EL (cell line): ENCODE measurements around the gene GNA14.
"Not testable (repeated sequence)": the region's sequence is repeated elsewhere in the genome, so short reads cannot be mapped to it uniquely, and the experiment has no call there.

Experiments used
- DNase-seq: peaks from one replicate; pipeline ENCODE4 v3.0.0-alpha.2; 2016

The GNA14 gene

GRCh38 chr9:77648234-77649108 lies at the start of gene GNA14:
GNA14 (minus strand) TSS chr9:77648322; CDS start chr9:77647793, 529 bp downstream.
- peak; percentile 38 for DNase-seq

GRCh38 chr9:77697238-77697984 lies 49.3 kb upstream of the GNA14 start:
- DNase-seq = no peak

- not testable (repeated sequence) for DNase-seq
Observed at GRCh38 chr9:77690723-77691122, 42.6 kb upstream of the GNA14 start.

DNA sequence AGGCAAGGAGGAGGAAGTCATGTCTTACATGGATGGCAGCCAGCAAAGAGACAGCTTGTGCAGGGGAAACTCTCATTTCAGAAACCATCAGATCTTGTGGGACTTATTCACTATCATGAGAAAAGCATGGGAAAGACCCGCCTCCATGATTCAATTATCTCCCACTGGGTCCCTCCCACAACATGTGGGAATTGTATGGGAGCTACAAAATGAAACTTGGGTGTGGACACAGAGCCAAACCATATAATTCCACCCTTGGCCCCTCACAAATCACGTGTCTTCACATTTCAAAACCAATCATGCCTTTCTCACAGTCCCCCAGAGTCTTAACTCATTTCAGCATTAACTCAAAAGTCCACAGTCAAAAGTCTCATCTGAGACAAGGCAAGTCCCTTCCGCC lies 42.0 kb upstream of the GNA14 start:
- not testable (repeated sequence) for DNase-seq

DNA sequence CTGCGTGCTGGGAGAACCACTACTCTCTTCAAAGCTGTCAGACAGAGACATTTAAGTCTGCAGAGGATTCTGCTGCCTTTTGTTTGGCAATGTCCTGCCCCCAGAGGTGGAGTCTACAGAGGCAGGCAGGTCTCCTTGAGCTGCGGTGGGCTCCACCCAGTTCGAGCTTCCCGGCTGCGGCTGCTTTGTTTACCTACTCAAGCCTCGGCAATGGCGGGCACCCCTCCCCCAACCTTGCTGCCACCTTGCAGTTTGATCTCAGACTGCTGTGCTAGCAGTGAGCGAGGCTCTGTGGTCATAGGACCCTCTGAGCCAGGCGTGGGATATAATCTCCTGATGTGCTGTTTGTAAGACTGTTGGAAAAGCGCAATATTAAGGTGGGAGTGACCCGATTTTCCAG lies 39.6 kb upstream of the GNA14 start:
- not testable (repeated sequence) for DNase-seq

DNA sequence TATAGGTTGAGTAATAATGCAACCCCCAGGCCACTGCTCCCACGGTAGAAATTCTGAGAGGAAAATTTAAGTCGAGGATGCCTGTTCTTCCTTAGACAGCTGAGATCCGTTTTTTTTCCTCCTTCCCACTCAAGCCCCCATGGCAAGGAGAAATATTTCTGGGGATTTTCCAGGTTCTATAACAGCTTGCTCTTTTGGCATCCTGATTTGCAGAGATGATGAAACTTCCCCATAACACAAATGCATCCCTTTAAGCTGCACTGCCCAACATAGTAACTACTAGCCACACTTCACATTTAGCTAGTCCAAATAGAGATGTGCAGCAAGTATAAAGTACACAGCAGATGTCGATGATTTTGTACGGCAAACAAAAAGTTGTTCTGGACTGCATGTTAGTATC lies 32.5 kb upstream of the GNA14 start:
- DNase-seq = no peak

DNA sequence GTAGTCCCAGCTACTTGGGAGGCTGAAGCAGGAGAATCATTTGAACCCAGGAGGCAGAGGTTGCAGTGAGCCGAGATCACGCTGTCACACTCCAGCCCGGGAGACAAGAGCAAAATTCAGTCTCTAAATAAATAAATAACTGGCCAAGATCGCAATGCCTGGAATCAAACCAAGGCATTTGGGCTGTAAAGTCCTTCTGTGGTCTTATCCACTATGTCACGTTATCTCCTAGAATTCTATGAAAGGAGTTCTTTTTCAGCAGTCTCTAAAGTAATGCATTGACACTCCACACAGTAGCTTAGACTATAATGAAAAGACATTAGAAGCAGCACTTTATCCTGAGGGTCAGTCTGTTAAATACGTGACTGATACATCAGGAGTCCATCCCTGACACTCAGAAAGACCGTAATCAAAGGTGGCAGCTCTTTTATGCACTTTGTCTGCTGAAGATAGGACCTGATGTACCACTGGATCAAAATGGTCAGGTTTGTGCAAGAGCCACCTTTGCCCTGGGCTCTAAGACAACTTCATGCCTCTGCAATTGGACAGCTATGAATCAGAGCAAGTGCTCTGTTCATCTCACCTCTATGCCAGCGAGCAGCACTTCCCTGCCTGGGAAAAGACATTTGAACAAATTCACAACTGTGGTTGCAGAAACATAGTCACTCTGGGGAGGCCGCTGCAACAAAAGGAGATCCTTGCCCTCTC lies 31.7 kb upstream of the GNA14 start:
- DNase-seq = no peak

DNA sequence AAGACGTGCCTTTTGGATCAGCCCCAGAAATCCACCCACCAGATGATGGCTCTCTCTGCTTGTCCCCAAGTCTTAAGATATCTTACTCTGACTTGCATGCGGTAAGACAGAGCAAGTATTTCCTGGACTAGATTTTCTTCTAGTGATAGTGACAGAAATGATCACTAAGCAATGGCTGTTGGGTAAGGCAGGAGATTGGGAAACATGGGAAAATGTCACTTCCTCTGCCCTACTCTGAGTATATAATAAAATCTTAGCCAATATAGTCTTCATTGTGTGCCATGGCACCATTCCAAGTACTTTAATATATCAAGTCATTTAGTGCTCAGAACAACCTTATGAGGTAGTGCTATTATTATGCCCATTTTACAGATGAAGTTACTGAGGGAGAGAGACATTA lies 31.0 kb upstream of the GNA14 start:
- no peak for DNase-seq

GRCh38 chr9:77677957-77678535 lies 29.9 kb upstream of the GNA14 start:
- DNase-seq = no peak

- no peak for DNase-seq
Observed at GRCh38 chr9:77677397-77677796, 29.3 kb upstream of the GNA14 start.

DNA sequence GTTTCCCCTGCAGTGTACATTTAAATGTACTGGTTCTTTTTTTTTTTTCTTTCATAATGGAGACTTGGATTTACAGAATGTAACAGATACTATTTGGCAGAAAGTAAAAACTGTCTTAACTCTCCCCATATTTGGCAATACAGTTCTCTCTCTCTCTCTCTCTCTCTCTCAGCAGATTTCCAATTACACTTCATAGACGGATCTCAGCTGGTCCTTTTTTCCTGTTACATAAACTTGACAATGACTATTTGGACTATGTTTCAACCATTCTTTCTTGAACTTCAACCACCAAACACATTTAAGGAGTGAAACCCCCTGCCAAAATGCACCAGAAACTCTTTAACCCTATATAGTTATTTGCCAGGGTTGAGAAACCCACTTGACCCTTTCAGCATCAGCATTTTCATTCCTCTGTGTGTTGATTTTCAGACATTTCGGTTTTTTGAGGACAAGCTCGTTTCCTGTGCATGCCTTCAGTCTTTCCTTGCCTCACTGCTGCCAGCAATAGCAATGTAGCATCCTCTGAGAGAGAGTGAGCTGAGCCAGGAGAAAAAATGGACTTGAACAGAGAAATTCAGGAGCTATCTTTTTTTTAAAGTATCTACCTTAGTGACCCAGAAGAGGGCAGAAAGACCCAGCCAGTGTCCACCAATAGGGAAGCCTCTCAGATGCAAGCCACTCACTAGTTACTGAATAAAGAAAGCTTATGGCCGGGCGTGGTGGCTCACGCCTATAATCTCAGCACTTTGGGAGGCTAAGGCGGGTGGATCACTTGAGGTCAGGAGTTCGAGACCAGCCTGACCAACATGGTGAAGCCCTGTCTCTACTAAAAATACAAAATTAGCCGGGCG lies 26.0 kb upstream of the GNA14 start:
- no peak for DNase-seq

DNA sequence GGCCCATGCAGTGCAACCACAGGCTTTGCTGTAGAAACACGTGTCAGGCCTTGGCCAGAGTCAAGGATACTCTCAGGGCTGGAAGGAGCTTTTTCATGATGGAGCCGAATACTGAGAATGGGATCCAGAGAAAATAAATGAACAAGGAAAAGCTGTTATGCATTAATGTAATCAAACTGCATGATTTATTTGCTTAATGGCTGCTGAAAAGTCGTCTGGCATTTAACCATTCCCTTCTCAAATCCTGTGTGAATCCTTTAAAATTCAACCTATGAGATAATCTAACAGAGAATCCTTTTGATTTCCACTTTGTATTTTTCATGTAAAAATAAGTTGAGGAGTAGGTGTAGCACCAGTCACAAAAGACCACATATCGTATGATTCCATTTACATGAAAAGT lies 24.1 kb upstream of the GNA14 start:
- no peak for DNase-seq

- DNase-seq = no peak
Observed at GRCh38 chr9:77667151-77667550, 19.0 kb upstream of the GNA14 start.

- peak; percentile 47 for DNase-seq
Observed at GRCh38 chr9:77663754-77664153, 15.6 kb upstream of the GNA14 start.

- DNase-seq = no peak
Observed at GRCh38 chr9:77661566-77662085, 13.5 kb upstream of the GNA14 start.

DNA sequence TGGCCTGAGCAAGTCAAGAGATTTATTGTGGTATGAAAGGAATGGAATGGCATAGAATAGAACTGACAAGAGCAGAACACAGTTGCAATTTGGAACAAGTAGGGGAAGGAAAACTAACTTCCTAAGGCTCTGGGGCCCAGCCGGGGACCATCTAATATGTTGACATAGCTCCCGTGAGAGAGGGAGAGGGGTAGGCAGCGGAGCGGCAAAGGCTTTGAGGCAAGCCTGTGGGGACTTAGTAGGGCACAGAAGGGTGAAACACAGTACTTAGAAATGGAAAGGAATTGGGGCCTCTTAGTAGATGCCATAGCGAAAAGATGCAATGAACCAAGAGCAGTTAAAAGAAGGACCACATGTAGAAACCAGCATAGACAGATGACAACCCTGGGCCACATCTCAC lies 11.8 kb upstream of the GNA14 start:
- DNase-seq = no peak

DNA sequence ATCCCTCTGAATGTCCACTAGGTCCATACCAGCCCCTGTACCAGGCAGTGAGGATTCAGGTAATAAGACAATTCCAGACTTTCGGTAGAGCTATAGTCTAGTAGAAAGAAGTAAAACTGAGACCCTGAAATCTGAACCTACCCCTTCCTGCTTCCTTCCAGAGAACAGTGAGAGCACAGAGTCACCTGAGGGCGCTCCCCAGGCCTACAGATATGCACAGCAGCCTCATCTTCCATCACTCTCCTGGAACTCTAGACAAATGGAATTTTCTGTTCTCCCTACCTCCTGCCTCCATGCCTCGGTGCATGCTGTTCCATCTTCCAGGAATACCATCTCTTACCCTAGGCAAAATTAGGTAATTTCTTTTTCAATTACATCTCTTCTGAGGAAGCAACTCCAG lies 3.1 kb upstream of the GNA14 start:
- DNase-seq = no peak

DNA sequence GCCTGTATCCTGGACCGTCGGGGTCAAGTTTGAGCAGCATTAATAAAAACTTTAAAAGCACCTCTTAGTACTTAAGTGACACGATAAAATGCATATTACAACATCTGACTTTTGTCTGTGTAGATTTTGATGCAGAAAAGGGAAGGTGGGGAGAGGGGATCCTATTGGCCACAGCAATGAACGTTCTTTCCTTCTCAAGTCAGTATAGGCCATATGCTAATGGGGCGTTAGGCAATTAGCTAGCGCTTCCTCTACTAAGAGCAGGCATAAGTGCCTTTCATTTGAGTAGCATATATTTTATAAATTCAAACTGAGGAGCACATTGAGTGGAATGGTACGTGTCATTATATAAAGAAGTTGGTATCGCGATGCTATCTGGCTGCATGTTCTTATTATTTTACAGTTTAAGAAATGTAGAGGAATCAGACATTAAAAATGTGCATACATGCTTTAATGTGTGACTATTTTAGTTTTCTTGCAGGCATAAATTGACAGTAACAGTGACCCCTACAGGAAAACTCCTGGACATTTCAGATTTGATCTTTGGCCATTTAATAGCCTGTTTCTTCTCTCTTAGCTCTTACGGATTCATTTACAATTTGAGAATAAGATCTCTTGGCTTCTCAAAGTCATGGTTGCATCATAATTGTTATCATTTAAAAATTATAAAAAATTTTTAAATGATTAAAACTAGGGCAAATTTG lies 1.1 kb upstream of the GNA14 start:
- DNase-seq = peak; percentile 38

- DNase-seq = peak; percentile 25
Observed at GRCh38 chr9:77647267-77648233, 572 bp downstream of the GNA14 start.

- DNase-seq = no peak
Observed at GRCh38 chr9:77643871-77644270, 4.3 kb downstream of the GNA14 start.
